ENCODE data around the gene UMODL1.

The UMODL1 gene

GRCh38 chr21:42172596-42173483, 101.7 kb downstream of the UMODL1 start:
- no peak overlapping the region for H3K4me3 ChIP-seq (ENCODE audit: low read depth, low read length)
- no peaks in the 10 kb centered on the region for H3K9me3 ChIP-seq (ENCODE audit: control insufficient read depth, low read length)

GRCh38 chr21:42174173-42174572, 103.1 kb downstream of the UMODL1 start:
- Histone ChIP-seq H3K79me2 (no peaks in the 10 kb centered on the region), H3K4me2 (ENCODE audit: low read length) (no peak overlapping the region), H3K36me3 (ENCODE audit: control insufficient read depth, insufficient read depth, low read length) (no peaks in the 10 kb centered on the region), H3K4me1 (no peaks in the 10 kb centered on the region), H3K9me3 (ENCODE audit: control insufficient read depth, low read length) (no peaks in the 10 kb centered on the region), H2AFZ (no peak overlapping the region), H3K27me3 (ENCODE audit: control insufficient read depth, insufficient read depth, low read length) (no peaks in the 10 kb centered on the region), H3K9ac (no peak overlapping the region), H3K4me3 (ENCODE audit: low read depth, low read length) (no peak overlapping the region), H3K27ac (no peak overlapping the region)
- TF ChIP-seq CTCF (IDR thresholded peaks at IDR 0.05), result no peak

More at GRCh38 chr21:42172596-42173483, 101.7 kb downstream of the UMODL1 start:
- Histone ChIP-seq H3K79me2 (no peaks in the 10 kb centered on the region), H3K27ac (no peak overlapping the region), H3K4me2 (ENCODE audit: low read length) (no peak overlapping the region), H3K27me3 (ENCODE audit: control insufficient read depth, insufficient read depth, low read length) (no peaks in the 10 kb centered on the region), H3K36me3 (ENCODE audit: control insufficient read depth, insufficient read depth, low read length) (no peaks in the 10 kb centered on the region), H3K4me1 (no peaks in the 10 kb centered on the region), H3K9ac (no peak overlapping the region), H2AFZ (no peak overlapping the region)
- TF ChIP-seq CTCF (IDR thresholded peaks at IDR 0.05), result no peak

GRCh38 chr21:42175110-42175710, 104.1 kb downstream of the UMODL1 start:
- Histone ChIP-seq H3K9me3 (ENCODE audit: control insufficient read depth, low read length) (no peaks in the 10 kb centered on the region), H3K79me2 (no peaks in the 10 kb centered on the region), H3K4me3 (ENCODE audit: low read depth, low read length) (no peak overlapping the region), H2AFZ (no peak overlapping the region), H3K4me2 (ENCODE audit: low read length) (no peak overlapping the region), H3K27me3 (ENCODE audit: control insufficient read depth, insufficient read depth, low read length) (no peaks in the 10 kb centered on the region), H3K36me3 (ENCODE audit: control insufficient read depth, insufficient read depth, low read length) (no peaks in the 10 kb centered on the region), H3K9ac (no peak overlapping the region), H3K4me1 (no peaks in the 10 kb centered on the region), H3K27ac (no peak overlapping the region)
- TF ChIP-seq CTCF (IDR thresholded peaks at IDR 0.05), result no peak

- H3K9me3 ChIP-seq (ENCODE audit: control insufficient read depth, low read length), result no peaks in the 10 kb centered on the region
- no peaks in the 10 kb centered on the region for H3K79me2 ChIP-seq
- no peaks in the 10 kb centered on the region for H3K27me3 ChIP-seq (ENCODE audit: control insufficient read depth, insufficient read depth, low read length)
- no peaks in the 10 kb centered on the region for H3K36me3 ChIP-seq (ENCODE audit: control insufficient read depth, insufficient read depth, low read length)
- H3K4me2 ChIP-seq (ENCODE audit: low read length), result no peak overlapping the region
- no peak overlapping the region for H3K4me3 ChIP-seq (ENCODE audit: low read depth, low read length)
- no peaks in the 10 kb centered on the region for H3K4me1 ChIP-seq
- H3K9ac ChIP-seq, result no peak overlapping the region
- TF ChIP-seq CTCF (IDR thresholded peaks at IDR 0.05), result no peak
- no peak overlapping the region for H2AFZ ChIP-seq
- no peak overlapping the region for H3K27ac ChIP-seq
Measured at GRCh38 chr21:42176859-42177258, 105.7 kb downstream of the UMODL1 start.

Measured in parathyroid adenoma (tissue), 2 donors.